Caki2 (cell line): ENCODE measurements around the gene TASP1. TPM values are rescaled to one million over a fixed set of nuclear protein-coding genes. Genes with fewer than 3 reads are reported as not detected.
"Not testable (repeated sequence)": the region's sequence is repeated elsewhere in the genome, so short reads cannot be mapped to it uniquely, and the experiment has no call there.

Experiments
- DNase-seq: peaks from one replicate; pipeline ENCODE4 v3.0.0-alpha.2; 2015; ENCODE audit warnings: low read depth
- in situ Hi-C: cut with HindIII; loops from 2 replicates; pipeline ENCODE4 v1.10.0; 2016; ENCODE audit warnings: low sequenced_read_pairs, low pct_unique_long_range_greater_than_20kb, mixed read lengths
- total RNA-seq: library from RNA; depleted of rRNA; stranded (reverse); fragments of >200 nt; shearing (Covaris generic); gene quantifications from 2 replicates; pipeline ENCODE4 v1.2.3, GENCODE V29; 2014; ENCODE audit warnings: low replicate concordance

The TASP1 gene
- total RNA-seq, 1 experiment from 2014 or later, result 3.6 TPM

- in situ Hi-C loops, result no loop called here
- DNase-seq, result no peak
Observed at GRCh38 chr20:13656721-13657368, 18.1 kb upstream of the TASP1 start.

GRCh38 chr20:13654463-13655023, 15.8 kb upstream of the TASP1 start:
- in situ Hi-C loops, result no loop called here
- no peak for DNase-seq

GRCh38 chr20:13650474-13650873, 11.7 kb upstream of the TASP1 start:
- in situ Hi-C loops, result no loop called here
- no peak for DNase-seq

- in situ Hi-C loops, result no loop called here
- no peak for DNase-seq
Observed at GRCh38 chr20:13648291-13649228, 9.8 kb upstream of the TASP1 start.

GRCh38 chr20:13644010-13644409, 5.3 kb upstream of the TASP1 start:
- no peak for DNase-seq
- in situ Hi-C loops, result no loop called here

GRCh38 chr20:13639150-13639497, 392 bp upstream of the TASP1 start:
- no peak for DNase-seq
- in situ Hi-C loops, result no loop called here

- in situ Hi-C loops, result no loop called here
- DNase-seq, result no peak
Observed at GRCh38 chr20:13638162-13638495, 603 bp downstream of the TASP1 start.

GRCh38 chr20:13632431-13632830, 6.3 kb downstream of the TASP1 start:
- DNase-seq, result no peak
- in situ Hi-C loops, result no loop called here

GRCh38 chr20:13627525-13627924, 11.2 kb downstream of the TASP1 start:
- in situ Hi-C loops, result not testable (repeated sequence)
- DNase-seq, result peak; percentile 22

GRCh38 chr20:13626724-13627123, 12.0 kb downstream of the TASP1 start:
- in situ Hi-C loops, result no loop called here
- no peak for DNase-seq

GRCh38 chr20:13625304-13625979, 13.3 kb downstream of the TASP1 start:
- in situ Hi-C loops, result no loop called here
- DNase-seq, result no peak

- in situ Hi-C loops, DNase-seq: not testable (repeated sequence)
Observed at GRCh38 chr20:13619415-13619814, 19.3 kb downstream of the TASP1 start.

GRCh38 chr20:13618456-13618855, 20.3 kb downstream of the TASP1 start:
- in situ Hi-C loops, DNase-seq: not testable (repeated sequence)

GRCh38 chr20:13617585-13617984, 21.1 kb downstream of the TASP1 start:
- in situ Hi-C loops, DNase-seq: not testable (repeated sequence)

GRCh38 chr20:13616713-13617112, 22.0 kb downstream of the TASP1 start:
- DNase-seq, result not testable (repeated sequence)

GRCh38 chr20:13613917-13614316, 24.8 kb downstream of the TASP1 start:
- DNase-seq, result no peak
- in situ Hi-C loops, result no loop called here

More at GRCh38 chr20:13616713-13617112, 22.0 kb downstream of the TASP1 start:
- in situ Hi-C loops, result not testable (repeated sequence)

GRCh38 chr20:13611611-13612125, 27.1 kb downstream of the TASP1 start:
- in situ Hi-C loops, result no loop called here
- no peak for DNase-seq

- DNase-seq, result no peak
- in situ Hi-C loops, result no loop called here
Observed at GRCh38 chr20:13610184-13610583, 28.5 kb downstream of the TASP1 start.

- in situ Hi-C loops, result no loop called here
- no peak for DNase-seq
Observed at GRCh38 chr20:13608066-13608465, 30.7 kb downstream of the TASP1 start.
